ENCODE results near the gene SLC35D2.
"Not testable (repeated sequence)": the region's sequence is repeated elsewhere in the genome, so short reads cannot be mapped to it uniquely, and the experiment has no call there.

The SLC35D2 gene

DNA sequence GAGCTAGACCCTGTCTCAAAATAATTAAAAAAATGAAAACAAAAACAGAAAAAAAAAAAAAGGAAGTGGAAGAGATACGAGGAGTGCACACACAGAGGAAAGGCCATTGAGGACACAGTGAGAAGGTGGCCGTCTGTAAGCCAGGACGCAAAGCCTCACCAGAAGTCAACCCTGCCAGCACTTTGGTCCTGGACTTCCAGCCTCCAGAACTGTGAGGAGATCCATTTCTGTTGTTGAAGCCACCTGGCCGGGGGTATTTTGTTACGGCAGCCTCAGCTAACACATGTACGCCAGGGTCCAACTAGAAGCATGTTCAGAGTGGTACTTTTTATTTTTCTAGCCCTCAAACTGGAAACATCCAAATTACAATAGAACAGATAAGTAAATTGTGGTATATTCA is 21.8 kb downstream of the SLC35D2 start:
- no peak for DNase-seq

DNA sequence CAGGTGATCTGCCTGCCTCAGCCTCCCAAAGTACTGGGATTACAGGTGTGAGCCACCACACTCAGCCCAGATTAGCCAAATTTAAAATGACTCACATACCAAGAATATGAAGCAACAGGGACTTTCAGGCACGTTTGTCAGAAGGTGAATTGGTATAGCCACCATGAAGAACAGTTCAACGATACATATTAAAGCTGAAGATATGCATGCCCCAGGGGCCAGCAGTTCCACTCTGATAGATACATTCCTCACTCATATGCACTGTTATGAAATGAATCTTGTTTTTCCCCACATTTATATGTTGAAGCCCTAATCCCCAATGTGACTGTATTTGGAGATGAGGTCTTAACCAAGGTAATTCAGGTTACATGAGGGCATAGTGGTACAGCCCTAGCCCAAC is 22.5 kb downstream of the SLC35D2 start:
- no peak for DNase-seq

DNA sequence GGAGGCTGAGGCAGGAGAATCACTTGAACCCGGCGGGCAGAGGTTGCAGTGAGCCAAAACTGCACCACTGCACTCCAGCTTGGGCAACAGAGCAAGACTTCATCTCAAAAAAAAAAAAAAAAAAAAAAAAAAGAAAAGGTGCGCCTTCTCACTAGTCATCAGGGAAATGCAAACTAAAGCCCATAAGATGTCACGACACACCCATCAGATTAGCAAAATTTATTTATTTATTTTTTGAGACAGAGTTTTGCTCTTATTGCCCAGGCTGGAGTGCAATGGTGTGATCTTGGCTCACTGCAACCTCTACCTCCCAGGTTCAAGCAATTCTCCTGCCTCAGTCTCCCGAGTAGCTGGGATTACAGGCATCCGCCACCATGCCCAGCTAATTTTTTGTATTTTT is 23.0 kb downstream of the SLC35D2 start:
- DNase-seq: not testable (repeated sequence)

DNA sequence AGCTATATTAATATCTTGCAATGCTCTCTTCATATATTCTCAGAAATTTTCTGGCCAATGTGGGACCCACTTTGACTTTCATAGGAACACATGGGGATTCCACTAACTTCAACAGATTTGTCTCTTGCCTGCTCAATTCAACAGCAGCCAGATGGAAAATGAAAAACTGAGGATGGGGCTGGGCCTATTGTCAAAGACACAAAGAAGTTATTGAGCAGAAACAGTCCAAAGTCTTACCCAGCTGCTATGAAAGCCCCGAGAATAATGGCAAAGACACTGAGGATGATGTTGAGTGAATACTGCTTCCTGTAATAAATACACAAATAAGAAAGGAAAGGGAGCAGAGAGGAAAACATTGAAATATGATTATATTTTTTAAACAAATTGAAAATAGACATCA is 32.6 kb downstream of the SLC35D2 start:
- DNase-seq: peak in 23 of 51 donors; percentile 2 to 84 (median 22)

DNA sequence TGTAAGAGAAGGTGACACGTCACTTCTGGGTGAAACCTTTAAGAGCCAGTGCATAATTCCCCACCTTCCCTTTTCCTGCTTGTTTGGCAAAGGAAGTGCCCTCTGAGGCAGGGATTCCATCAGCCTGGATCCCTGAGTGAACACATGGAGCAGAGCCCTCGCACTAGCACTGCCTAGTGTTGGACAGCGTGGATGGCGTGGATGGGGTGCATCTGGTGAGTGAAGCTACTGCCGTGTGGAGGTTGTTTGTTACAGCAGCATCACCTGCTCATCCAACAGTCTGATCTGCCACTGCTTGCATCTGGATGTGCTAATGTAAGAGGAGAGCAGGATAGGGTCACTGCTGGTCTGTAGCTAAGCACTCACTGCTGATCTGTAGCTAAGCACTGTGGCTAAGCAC is 35.2 kb downstream of the SLC35D2 start:
- no peak for DNase-seq

DNA sequence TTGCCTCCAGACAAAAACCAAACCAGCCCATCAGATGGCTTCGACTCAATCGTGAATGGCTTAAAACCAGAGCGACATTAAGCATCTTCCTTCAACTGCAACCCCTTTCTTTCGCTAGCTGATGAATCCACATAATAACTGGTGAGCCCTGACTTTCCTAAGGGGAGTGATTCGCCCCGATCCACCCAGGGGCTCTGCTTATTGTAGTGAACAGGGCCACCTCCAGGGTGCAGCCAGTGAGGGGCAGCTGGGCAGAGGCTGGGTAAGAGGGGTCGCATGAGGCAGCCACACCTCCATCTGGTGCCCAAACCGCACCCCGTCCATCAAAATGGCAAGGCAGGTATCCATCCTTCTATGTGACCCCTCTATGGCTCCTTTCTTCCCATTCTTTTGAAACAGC is 38.0 kb downstream of the SLC35D2 start:
- DNase-seq: no peak

DNA sequence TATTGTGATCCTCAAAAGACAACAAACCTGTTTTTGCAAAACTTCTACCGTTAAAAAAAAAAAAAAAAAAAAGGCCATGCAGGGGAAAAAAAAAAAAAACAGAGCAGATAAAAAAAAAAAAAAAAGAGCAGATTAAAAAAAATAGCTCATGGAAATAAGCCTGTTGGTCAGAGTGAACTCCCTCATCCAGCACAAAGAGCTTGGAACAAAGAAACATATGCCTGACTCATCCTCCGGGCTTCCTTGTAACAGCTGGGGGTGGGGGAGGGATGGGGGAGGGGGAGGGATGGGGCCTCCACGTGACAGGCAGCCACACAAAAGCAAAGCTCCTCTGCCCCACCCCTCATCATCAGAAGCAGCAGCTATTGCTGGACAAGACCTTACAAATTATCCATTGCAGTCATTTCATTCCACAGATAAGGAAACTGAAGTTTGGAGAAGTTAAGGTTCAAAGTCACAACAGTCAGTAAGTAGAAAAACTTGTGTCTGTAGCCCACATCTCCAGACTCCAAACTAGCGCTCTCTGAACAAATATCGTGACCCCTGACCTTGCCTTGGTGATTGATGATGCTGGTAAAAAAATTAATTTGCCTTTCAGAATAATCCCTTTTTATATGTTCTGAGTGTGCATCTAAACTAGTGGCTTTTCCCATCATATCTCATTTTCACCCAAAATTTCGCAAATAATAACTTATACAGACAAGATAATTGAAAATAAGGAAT is 38.9 kb downstream of the SLC35D2 start:
- peak in 42 of 51 donors; percentile 1 to 86 (median 43) for DNase-seq

DNA sequence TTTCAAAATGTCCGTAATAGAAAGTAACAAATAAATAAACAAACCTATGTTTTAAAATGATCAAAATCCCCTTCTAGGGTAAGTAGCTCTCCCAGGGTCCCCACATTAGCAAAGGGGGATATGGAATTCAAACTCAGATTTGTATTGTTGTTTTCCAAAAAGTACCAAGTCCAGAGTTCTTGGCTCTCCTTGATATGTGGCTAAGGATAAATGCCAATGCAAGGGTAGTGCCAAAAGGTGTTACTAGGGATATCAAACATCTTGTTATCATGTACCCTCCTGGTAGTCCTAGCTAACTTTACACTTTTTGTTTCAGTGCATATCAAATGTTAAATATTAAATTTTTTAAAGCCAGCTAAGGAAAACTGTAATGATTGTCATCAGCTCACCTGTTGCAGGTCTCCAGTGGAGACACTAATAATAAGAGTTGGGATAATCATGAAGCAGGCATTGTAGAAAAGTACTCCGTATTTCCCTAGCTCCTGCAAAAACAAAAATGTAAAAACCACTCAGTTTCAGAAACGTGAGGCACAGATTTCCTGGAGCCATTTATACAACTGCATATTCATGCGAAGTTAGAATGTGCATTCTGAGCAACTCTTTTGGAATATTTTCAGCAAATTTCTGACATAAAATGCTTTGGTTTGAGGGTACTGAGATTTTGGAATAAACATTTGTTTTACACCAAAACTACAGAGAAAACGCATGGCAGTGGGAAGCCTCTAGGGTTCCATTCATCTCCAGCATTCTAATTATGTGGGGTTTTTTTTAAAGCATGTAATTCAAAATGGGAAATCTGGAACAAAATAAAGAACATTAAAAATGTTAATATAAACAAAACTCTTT is 39.8 kb downstream of the SLC35D2 start:
- no peak for DNase-seq

DNA sequence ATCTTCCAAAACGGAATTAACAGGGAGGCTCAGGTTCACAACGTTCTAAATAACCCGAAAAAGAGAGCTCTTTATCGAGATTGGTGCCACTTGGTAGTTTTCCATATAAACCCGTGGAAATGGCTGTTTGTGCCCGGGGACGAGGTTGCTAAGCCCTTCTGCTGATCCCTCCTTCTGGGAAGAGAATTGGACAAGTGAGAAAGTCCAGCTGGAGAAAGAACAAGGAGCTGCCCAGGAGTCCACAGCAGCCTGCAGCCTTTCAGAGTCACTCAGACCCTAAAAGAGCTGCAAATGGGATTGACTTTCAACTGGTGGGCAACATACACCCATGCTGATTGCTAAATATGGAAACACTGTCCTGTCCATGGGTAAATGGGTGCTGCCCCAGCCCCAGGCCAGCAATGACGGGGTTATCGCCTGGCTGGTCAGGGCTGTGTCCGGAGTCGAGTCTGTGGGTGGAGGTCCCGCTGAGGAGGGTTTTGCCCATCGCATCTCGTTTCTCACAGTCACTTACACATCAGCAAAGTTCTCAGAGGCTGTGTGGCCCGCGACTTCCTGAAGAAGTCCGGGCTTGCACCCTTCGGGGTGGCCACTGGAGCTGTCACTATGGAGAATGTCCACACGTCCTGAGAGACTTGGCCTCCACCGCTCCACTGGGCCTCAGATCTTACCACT is 40.8 kb downstream of the SLC35D2 start:
- DNase-seq: no peak

DNA sequence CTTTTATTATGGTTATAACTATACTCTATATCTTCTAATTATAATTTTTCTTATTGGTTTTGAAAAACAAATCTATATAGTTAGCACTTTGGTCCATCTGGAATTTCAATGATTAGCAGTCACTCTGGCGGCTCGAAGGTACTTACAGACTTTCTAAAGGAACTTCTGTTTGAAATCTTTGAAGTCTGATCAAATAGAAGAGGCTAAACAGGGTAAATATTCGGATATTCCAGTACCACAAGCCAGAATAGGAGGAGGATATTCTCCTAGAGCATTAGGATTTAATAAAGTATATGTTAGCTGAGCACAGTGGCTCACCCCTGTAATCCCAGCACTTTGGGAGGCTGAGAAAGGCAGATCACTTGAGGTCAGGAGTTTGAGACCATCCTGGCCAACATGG is 42.8 kb downstream of the SLC35D2 start:
- no peak for DNase-seq

DNA sequence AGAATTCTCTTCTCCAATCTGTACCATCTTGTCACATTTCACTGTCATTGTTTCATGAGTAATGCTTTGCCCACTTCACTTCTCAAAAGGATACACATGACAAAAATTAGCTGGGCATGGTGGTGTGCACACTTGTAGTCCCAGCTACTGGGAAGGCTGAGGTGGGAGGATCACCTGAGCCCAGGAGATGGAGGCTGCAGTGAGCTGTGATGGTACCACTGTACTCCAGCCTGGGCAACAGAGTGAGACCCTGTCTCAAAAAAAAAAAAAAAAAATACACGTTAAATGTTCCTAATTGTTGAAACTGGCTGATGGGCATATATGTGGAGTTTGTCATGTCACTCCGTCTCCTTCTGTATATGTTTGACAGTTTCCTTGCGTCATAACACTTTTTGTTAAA is 45.2 kb downstream of the SLC35D2 start:
- no peak for DNase-seq

DNA sequence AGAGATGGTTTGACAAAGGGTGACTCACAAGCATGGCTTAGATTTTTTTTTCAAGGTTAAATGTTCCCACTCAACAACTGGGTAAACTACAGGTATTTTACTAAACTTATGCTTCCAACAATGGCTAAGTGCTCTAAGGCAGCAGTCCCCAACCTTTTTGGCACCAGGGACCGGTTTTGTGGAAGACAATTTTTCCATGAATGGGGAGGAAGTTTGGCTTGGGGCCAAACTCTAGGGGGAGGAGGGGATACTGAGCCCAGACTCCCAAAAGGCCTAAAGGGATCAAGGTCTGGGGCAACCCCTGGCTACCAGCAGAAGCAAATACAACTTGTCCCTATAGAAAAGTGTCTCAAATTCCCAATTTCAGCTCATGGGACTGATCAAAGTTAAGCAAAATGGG is 49.6 kb downstream of the SLC35D2 start:
- DNase-seq: no peak

DNA sequence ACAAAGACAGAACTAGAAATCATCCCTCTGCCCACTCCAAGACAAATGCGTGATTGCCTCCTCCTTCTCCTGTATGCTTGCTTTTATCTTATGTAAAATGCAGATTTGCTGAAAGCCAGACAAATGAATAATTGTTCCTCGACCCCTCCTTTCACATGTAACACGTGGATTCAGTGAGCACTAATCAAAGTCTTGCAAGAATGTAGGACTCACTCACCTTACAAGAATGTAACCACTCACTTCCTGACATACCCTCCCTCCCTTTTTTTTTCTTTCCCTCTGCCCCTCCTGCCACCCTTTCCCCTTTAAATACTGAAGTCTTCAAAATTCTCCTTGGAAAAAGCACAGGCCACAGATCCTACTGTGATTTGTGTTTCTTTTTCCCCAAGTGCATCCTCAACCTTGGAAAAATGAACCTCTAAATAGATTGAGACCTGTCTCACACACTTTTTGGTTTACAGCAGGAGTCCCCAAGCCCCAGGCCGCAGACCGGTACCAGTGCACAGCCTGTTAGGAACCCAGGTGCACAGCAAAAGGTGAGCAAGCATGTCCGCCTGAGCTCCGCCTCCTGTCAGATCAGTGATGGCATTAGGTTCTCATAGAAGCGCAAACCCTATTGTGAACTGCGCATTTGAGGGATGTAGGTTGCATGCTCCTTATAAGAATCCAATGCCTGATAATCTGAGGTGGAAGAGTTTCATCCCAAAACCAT is 52.1 kb downstream of the SLC35D2 start:
- no peak for DNase-seq

DNA sequence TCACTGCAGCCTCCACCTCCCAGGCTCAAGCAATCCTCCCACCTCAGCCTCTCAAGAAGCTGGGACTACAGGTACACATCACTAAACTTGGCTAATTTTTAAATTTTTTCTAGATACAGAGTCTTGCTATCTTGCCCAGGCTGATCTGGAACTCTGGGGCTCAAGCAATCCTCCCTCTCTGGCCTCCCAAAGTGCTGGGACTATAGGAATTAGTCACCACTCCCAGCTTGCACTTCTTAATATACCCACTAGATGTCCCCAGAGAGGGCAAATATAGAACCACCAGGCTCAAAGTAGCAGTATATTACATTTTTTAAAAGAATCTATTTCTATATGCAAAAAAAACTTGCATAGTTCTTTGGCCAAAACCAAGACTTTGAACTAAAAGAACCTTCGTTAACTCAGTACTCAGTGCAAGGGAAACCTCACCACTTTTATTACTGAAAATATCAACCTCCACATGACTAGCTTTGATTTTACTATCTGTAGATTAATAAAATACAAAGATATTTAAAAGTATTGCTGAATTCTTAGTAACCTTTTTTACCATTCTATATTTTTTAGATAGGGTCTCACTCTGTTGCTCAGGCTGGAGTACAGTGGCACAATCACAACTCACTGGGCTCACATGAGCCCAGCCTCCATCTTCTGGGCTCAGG is 55.7 kb downstream of the SLC35D2 start:
- peak in 16 of 51 donors; percentile 1 to 47 (median 13) for DNase-seq

DNA sequence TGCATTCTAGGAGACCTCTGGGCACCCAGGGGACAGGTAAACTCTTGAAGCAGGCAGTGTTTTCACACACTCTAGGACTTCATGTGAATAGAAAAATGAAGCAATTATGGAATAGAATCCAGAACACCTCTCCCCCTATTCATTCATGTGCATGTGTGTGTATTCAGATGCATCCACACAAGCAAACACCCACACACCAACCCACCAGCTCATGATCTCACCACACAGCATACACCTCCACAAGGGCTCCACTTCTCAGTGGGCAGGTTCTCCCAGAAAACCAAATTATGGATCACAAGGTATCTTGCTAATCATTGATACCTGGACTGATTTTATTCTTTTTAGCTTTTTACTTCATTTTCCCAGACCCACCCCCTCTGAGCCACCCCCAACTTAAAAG is 60.3 kb downstream of the SLC35D2 start:
- no peak for DNase-seq

DNA sequence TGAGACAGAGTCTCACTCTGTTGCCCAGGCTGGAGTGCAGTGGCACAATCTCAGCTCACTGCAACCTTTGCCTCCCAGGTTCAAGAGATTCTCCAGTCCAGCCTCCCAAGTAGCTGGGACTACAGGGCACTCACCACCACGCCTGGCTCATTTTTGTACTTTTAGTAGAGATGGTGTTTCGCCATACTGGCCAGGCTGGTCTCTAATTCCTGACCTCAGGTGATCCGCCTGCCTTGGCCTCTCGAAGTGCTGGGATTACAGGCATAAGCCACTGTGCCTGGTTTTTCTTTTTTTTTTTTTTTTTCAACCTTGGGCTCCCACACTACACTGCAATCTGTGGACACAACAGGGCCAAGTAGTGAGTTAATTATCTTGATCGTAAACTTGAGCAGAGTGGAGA is 60.8 kb downstream of the SLC35D2 start:
- DNase-seq: not testable (repeated sequence)

DNA sequence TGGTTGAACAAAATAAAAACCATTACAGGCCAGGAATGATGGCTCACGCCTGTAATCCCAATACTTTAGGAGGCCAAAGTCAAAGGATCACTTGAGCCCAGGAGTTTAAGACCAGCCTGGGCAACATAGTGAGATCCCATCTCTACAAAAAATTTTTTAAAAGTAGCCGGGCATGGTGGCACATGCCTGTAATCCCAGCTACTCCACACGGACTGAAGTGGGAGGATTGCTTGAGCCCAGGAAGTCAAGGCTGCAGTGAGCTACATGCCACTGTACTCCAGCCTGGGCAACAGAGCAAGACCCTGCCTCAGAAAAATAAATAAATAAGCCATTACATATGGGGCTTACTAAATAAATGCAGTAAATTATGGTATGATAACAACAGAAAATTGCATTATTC is 61.3 kb downstream of the SLC35D2 start:
- DNase-seq: not testable (repeated sequence)

DNA sequence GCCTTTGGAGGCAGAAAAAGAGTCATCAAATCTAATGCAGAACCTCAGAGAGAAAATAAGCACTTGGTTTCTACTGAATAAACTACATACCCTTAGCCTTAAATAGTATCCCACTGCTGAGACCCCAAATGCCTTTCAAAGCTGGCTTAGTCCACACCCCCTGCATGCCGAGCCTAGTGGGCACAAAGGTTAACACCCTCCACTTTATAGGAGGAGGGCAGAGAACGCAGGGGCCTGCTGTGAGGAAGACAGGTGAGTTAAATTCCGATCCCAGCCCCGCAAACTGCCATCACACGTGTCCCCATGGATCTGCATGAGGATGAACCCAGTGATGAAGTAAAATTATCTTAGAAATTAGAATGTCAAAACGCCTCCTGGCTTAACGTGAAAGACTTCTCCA is 62.0 kb downstream of the SLC35D2 start:
- DNase-seq: no peak

DNA sequence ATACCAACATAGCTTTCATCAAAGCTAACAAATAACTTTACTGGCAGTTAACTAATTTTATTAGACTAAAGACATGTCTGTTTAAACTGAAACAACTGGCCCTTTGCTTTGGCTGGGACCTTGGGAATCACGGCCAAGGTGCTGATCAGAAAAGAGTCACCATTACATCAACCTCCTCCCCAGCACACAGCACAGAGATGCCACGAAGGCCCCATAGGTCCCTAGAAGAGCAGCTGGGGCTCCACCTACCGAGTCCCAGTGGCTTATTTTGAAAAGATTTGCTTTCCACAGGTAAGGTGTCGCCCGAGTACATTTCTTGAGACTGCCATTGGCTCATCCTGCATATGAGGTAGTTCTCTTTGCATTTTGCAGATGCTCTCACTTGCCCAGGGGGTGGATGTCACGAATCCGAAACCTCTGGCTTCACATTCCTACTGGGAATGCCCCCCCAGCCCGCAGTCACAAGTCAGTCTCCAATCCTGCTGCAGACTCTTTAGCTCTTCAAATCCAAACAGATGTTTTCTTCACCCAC is 62.7 kb downstream of the SLC35D2 start:
- no peak for DNase-seq

DNA sequence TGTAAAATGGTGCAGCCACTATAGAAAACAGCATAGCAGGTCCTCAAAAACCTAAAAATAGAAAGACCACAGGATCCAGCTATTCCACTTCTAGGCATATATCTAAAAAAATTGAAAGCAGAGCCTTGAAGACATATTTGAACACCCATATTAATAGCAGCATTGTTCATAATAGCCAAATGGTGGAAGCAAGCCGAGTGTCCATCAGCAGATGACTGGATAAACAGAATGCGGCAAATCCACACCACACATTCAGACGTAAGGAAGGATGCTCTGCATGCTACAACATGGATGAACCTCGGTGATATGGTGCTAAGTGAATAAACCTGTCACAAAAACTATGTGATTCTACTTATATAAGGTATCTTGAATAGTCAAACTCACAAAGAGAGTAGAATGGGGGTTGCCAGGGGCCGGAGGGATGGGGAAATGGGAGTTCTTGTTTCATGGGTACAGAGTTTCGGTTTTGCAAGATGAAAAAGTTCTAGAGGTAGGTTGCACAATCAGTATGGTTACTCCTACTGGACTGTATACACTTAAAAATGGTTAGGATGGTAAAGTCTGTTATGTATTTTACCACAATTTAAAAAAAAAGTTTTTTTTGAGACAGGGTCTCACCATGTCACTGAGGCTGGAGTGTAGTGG is 64.5 kb downstream of the SLC35D2 start:
- no peak for DNase-seq

Measured in hypothalamus (tissue), 51 donors.